ENCODE measurements around the gene DNM2.
A peak's percentile ranks its signal among the peaks of the same experiment; 100 is the strongest.
"Not testable (repeated sequence)": the region's sequence is repeated elsewhere in the genome, so short reads cannot be mapped to it uniquely, and the experiment has no call there.

Gene DNM2

GRCh38 chr19:10818301-10819123 lies 100.6 kb downstream of the DNM2 start:
- DNase-seq, result no peak

- DNase-seq, result no peak
These were observed 101.5 kb downstream of the DNM2 start for GRCh38 chr19:10819124-10820060.

- DNase-seq, result no peak
These were observed 102.3 kb downstream of the DNM2 start for GRCh38 chr19:10820173-10820572.

- DNase-seq, result no peak
These were observed 105.8 kb downstream of the DNM2 start for GRCh38 chr19:10823690-10824089.

- DNase-seq, result no peak
These were observed 108.4 kb downstream of the DNM2 start for GRCh38 chr19:10826231-10826630.

GRCh38 chr19:10826846-10827245 lies 109.0 kb downstream of the DNM2 start:
- no peak for DNase-seq

- no peak for DNase-seq
These were observed 111.3 kb downstream of the DNM2 start for GRCh38 chr19:10828981-10829821.

GRCh38 chr19:10829967-10830366 lies 112.1 kb downstream of the DNM2 start:
- no peak for DNase-seq

GRCh38 chr19:10830370-10830769 lies 112.5 kb downstream of the DNM2 start:
- DNase-seq, result no peak

GRCh38 chr19:10830931-10831779 lies 113.3 kb downstream of the DNM2 start:
- no peak for DNase-seq

GRCh38 chr19:10831987-10832938 lies 114.4 kb downstream of the DNM2 start:
- DNase-seq, result no peak

- no peak for DNase-seq
These were observed 115.0 kb downstream of the DNM2 start for GRCh38 chr19:10832939-10833296.

- DNase-seq, result no peak
These were observed 117.3 kb downstream of the DNM2 start for GRCh38 chr19:10835089-10835753.

- peak; percentile 86 for DNase-seq
These were observed 118.0 kb downstream of the DNM2 start, which contains the start of gene TMED1 for GRCh38 chr19:10835754-10836478. Gene TMED1 (minus strand): TSS chr19:10836212. CDS start chr19:10836191, 21 bp downstream.

- no peak for DNase-seq
These were observed 118.8 kb downstream of the DNM2 start for GRCh38 chr19:10836479-10837330.

GRCh38 chr19:10837649-10838048 lies 119.8 kb downstream of the DNM2 start:
- not testable (repeated sequence) for DNase-seq

GRCh38 chr19:10838377-10838776 lies 120.5 kb downstream of the DNM2 start:
- no peak for DNase-seq

All from activated effector memory CD4-positive, alpha-beta T cell treated with Interleukin-2 at 50 U/mL for 16 hours (primary cell).